ENCODE results near the gene C17orf58. TPM values are rescaled to one million over a fixed set of nuclear protein-coding genes. Genes with fewer than 3 reads are reported as not detected.

C17orf58 gene
- total and polyA plus RNA-seq, 2 of the 8 experiments (the other 6 are each of a cell fraction or from before 2014, with no cell fraction given) = 22.6 to 24.1 TPM

GRCh38 chr17:68035523-68036303 lies 39.4 kb upstream of the C17orf58 start, which contains the start of gene KPNA2 (continued):
- TF ChIP-seq, protein P1, sequence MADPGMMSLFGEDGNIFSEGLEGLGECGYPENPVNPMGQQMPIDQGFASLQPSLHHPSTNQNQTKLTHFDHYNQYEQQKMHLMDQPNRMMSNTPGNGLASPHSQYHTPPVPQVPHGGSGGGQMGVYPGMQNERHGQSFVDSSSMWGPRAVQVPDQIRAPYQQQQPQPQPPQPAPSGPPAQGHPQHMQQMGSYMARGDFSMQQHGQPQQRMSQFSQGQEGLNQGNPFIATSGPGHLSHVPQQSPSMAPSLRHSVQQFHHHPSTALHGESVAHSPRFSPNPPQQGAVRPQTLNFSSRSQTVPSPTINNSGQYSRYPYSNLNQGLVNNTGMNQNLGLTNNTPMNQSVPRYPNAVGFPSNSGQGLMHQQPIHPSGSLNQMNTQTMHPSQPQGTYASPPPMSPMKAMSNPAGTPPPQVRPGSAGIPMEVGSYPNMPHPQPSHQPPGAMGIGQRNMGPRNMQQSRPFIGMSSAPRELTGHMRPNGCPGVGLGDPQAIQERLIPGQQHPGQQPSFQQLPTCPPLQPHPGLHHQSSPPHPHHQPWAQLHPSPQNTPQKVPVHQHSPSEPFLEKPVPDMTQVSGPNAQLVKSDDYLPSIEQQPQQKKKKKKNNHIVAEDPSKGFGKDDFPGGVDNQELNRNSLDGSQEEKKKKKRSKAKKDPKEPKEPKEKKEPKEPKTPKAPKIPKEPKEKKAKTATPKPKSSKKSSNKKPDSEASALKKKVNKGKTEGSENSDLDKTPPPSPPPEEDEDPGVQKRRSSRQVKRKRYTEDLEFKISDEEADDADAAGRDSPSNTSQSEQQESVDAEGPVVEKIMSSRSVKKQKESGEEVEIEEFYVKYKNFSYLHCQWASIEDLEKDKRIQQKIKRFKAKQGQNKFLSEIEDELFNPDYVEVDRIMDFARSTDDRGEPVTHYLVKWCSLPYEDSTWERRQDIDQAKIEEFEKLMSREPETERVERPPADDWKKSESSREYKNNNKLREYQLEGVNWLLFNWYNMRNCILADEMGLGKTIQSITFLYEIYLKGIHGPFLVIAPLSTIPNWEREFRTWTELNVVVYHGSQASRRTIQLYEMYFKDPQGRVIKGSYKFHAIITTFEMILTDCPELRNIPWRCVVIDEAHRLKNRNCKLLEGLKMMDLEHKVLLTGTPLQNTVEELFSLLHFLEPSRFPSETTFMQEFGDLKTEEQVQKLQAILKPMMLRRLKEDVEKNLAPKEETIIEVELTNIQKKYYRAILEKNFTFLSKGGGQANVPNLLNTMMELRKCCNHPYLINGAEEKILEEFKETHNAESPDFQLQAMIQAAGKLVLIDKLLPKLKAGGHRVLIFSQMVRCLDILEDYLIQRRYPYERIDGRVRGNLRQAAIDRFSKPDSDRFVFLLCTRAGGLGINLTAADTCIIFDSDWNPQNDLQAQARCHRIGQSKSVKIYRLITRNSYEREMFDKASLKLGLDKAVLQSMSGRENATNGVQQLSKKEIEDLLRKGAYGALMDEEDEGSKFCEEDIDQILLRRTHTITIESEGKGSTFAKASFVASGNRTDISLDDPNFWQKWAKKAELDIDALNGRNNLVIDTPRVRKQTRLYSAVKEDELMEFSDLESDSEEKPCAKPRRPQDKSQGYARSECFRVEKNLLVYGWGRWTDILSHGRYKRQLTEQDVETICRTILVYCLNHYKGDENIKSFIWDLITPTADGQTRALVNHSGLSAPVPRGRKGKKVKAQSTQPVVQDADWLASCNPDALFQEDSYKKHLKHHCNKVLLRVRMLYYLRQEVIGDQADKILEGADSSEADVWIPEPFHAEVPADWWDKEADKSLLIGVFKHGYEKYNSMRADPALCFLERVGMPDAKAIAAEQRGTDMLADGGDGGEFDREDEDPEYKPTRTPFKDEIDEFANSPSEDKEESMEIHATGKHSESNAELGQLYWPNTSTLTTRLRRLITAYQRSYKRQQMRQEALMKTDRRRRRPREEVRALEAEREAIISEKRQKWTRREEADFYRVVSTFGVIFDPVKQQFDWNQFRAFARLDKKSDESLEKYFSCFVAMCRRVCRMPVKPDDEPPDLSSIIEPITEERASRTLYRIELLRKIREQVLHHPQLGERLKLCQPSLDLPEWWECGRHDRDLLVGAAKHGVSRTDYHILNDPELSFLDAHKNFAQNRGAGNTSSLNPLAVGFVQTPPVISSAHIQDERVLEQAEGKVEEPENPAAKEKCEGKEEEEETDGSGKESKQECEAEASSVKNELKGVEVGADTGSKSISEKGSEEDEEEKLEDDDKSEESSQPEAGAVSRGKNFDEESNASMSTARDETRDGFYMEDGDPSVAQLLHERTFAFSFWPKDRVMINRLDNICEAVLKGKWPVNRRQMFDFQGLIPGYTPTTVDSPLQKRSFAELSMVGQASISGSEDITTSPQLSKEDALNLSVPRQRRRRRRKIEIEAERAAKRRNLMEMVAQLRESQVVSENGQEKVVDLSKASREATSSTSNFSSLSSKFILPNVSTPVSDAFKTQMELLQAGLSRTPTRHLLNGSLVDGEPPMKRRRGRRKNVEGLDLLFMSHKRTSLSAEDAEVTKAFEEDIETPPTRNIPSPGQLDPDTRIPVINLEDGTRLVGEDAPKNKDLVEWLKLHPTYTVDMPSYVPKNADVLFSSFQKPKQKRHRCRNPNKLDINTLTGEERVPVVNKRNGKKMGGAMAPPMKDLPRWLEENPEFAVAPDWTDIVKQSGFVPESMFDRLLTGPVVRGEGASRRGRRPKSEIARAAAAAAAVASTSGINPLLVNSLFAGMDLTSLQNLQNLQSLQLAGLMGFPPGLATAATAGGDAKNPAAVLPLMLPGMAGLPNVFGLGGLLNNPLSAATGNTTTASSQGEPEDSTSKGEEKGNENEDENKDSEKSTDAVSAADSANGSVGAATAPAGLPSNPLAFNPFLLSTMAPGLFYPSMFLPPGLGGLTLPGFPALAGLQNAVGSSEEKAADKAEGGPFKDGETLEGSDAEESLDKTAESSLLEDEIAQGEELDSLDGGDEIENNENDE (IDR thresholded peaks at IDR 0.05; ENCODE audit: insufficient replicate concordance, low read length) = no peak
- TF ChIP-seq POLR2A (IDR thresholded peaks at IDR 0.05; ENCODE audit: control extremely low read depth in 1 of 2, low read depth in 2 of 2, low read length in 2 of 2) (peak; percentile 98 to 99), POU5F1 (IDR thresholded peaks at IDR 0.05; ENCODE audit: low read depth, low read length) (no peak), ATF3 (IDR thresholded peaks at IDR 0.05; ENCODE audit: insufficient read depth, low read depth, low read length) (no peak), TAF7 (optimal IDR thresholded peaks at IDR 0.05; ENCODE audit: borderline replicate concordance, low read depth, low read length) (peak; percentile 97), TCF12 (IDR thresholded peaks at IDR 0.05; ENCODE audit: low read depth, low read length) (no peak), SAP30 (IDR thresholded peaks at IDR 0.05; ENCODE audit: insufficient read depth, insufficient replicate concordance, low read length) (peak; percentile 97), SIN3A (conservative IDR thresholded peaks at IDR 0.05 in 1 of 2, IDR thresholded peaks at IDR 0.05 in 1 of 2; ENCODE audit: low read depth in 1 of 2, low read length in 2 of 2) (peak in 1 of 2 experiments; percentile 73; a peak in 1 of 4 replicates)

All from H1 (cell line).